Hippocampal formation (tissue), 2 donors: ENCODE measurements around the gene TIMM44.
"Not testable (repeated sequence)": the region's sequence is repeated elsewhere in the genome, so short reads cannot be mapped to it uniquely, and the experiment has no call there.

Source experiments
- DNase-seq, 2 donors: peaks; one replicate each; lab custom pipeline; 2025; lab: John Stamatoyannopoulos, UW

Gene TIMM44

DNA sequence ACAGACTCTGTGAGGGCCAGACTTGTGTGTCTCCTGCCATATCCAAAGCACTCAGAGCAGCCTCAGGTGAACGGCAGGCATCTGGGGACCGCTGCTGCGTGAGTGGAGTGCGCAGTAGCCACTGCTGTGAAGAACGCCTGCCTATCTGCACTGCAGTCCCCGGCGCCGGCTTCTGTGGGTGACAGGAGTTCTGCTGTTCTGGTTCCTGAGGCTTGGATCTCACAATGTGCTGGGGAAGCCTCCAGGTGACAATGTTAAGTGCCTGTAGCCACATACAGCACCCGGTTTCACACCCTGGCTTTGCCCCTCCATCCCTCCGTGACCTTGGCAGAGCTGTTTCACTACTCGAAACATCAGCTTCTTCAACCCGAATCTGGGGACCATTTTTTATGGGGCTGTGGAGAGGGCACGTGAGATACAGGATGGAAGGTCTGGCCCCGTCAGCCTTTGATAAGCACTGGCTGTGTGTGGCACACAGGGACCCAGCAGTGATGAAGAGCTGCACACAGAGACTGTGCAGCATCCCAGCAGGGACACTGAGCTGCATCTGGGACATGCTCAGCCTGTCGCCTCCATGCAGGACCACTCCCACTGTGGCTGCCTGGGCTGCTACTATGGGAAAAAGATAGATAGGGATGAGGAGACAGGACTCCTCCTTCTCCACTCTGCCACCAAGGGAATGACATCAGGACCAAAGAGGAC is 33.7 kb upstream of the TIMM44 start:
- no peak for DNase-seq

GRCh38 chr19:7976461-7976860 is 33.0 kb upstream of the TIMM44 start:
- no peak for DNase-seq

DNA sequence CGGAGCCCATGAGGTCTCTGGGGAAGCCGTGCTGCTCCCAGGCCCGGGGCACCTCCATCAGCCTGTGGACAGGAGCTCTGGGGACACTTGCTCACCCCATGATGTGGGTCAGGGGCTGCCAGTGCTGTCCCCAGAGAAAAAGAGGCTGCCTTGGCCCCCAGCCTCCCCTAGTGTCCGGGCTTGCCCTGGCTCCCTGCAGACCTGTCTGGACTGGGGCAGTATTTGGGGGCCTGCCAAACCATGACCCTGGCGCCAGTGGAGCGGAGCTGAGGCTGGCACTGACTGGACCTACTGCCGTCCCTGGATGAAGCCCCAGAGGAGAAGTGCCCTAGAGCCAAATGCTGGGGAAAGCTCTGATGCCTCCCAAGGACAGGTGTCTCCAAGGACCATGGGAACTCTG is 31.6 kb upstream of the TIMM44 start:
- peak; percentile 2 to 60 for DNase-seq

DNA sequence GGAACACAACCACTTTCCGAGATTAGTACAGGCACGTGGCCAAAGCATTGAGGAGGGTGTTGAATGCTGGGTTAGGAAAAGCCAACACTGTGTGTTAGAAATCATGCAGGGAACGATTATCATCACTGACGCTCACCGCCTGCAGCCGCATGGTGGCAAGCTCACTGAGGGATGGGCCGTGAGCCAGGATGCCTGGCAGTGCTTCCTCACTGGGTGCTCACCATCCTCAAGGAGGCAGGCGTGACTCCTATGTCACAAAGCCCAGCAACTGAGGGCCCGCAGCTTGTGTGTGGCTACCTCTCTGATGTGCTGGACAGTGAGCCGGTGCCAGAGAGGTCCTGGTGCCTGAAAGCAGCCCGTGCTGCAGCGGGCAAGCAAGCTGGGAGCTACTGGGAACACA is 30.4 kb upstream of the TIMM44 start:
- DNase-seq = peak; percentile 41 to 50

DNA sequence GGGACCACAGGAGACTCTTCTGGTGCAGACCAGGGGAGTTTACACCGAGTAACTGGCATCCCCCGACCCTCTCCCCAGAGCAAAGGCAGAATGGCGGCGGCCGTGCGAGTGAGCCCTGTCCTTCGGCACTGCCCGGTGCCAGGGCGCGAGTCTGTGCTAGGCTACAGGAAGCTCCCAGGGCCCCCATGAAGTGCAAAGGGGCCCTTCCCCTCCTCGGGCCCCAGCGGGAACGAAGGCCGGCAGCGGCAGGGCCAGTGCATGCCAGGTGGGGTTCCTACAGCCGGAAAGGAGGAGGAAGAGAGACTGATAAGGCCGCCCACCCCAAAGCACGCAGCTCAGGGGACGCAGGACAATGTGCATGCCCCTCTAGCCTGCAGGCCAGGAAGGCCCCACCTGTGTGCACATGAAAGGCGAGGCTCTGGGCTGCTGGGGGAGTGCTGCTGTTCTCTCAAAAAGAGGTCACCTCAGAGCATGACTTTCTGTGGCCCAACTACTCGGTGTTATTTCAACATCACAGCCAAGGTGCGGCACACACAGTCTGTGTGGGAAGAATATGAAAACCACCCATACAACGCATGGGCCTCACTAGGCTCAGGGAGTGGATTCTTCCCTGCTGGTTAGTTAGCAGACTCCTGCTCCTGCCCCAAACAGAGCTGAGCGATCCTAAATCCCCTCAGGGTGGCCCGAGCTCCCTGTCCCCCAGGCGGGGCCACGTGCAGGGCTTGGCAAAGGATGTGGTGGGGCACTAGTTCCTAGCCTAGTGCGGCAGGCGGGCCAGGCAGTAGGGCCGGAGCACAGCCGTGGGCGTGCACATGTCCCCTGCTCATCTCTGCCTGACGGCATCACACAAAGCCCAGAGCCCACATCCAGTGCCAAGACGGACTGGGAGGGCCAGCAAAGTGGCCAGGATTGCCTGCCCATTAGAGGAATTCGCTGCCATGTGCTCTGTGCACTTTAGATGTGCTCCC is 28.4 kb upstream of the TIMM44 start:
- no peak for DNase-seq

- DNase-seq = peak in 1 of 2 donors; percentile 3
Observed at GRCh38 chr19:7970716-7971448, 27.4 kb upstream of the TIMM44 start.

DNA sequence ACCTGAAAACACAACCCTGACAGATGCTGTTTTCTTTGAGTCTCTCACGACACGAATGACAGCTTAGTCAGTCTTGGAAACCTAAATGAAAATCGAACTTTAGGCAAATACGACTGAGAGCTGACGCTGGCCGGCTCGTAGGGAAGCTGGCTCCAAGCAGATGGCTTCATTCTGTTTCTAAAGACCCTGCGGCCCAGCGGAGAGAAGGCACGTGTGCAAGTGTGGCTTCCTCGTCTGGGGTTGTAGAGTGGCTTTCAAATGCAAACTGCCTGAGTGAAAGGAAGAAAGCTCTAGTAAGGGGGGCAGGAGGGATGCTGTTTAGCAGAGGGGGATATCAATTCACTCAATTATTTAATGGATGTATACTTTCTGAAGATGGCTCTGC is 26.1 kb upstream of the TIMM44 start:
- no peak for DNase-seq

- DNase-seq = no peak
Observed at GRCh38 chr19:7968796-7969554, 25.5 kb upstream of the TIMM44 start.

DNA sequence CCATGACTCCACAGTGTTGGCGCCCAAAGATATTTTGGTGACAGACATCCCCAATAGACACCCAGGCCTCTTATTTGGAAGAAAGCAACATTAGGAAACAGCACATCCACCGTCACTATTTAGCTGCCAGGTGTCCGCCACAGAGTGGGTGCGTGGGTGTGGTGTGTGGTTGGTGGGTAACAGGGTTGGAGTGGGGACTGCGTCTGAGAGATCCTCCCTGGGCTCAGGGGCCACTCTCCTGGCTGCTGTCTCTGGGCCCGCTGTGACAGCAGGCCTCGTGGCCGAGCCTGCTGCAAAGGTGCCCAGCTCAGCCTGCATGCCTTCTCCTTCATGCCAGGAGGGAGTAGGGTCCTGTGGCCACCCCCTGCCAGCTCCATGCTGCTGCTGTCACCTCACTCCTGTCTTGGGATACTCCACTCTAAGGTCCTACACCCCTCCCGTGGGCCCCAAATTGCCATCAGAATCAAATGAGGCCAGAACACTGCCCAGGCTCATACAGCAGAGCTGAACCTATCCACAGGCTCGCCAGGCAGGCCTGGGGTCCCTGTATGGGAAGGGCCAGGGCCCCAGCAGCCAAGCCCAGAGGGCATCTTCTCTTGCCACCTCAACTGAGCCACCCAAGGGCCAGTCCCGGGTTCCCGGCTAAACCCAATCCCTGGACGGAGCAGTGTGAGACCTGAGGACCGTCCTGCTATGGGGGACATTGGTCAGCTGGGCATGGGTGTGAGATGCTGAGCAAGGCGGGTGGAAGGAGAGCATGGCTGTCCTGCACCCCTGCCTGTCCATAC is 24.7 kb upstream of the TIMM44 start:
- no peak for DNase-seq

GRCh38 chr19:7965921-7966665 is 22.6 kb upstream of the TIMM44 start:
- no peak for DNase-seq

- no peak for DNase-seq
Observed at GRCh38 chr19:7965259-7965841, 21.9 kb upstream of the TIMM44 start.

DNA sequence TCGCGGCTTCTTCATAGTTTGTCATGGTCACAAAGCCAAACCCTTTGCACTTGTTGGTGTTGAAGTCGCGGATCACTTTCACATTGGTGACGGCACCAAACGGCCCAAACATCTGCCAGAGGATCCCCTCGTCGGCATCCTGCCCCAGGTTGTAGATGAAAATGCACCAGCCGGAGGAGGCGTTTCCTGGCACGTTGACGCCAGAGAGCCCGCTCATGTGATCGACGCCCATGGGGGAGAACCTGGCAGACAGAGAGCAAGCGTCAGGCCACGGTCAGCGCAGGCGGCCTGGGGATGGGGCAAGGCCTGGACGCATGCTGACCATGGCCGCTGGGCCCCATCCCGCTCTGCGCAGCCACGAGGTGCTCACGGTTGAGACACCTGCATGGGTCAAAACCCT is 20.1 kb upstream of the TIMM44 start:
- DNase-seq = no peak

GRCh38 chr19:7962644-7963268 is 19.3 kb upstream of the TIMM44 start:
- no peak for DNase-seq

- DNase-seq = no peak
Observed at GRCh38 chr19:7961920-7962626, 18.6 kb upstream of the TIMM44 start.

- DNase-seq = not testable (repeated sequence)
Observed at GRCh38 chr19:7961082-7961481, 17.6 kb upstream of the TIMM44 start.

- no peak for DNase-seq
Observed at GRCh38 chr19:7959211-7959610, 15.7 kb upstream of the TIMM44 start.

- DNase-seq = no peak
Observed at GRCh38 chr19:7955696-7956095, 12.2 kb upstream of the TIMM44 start.

DNA sequence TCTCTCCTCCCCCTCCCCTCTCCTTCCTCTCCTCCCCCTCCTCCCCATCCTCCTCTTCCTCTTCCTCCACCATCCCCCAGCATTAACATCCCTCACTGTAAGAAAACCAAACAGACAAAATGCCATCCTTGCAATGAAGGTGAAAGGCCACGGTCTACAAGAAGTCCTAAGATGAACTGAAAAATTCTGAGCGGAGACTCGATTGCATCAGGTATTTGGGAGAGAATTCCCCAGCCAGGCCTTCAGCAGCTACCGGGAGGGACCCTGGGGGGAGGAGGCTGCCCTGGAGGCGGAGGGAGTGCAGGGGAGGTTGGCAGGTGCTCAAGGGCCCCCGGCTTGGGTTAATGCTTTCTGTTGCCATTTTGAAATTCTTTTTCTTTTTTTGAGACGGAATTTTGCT is 10.1 kb upstream of the TIMM44 start:
- DNase-seq = no peak

- no peak for DNase-seq
Observed at GRCh38 chr19:7953060-7953459, 9.6 kb upstream of the TIMM44 start.
